ENCODE data around the gene FICD.
A peak's percentile ranks its signal among the peaks of the same experiment; 100 is the strongest.

The FICD gene

GRCh38 chr12:108505129-108505528 is 9.9 kb upstream of the FICD start:
- DNase-seq: no peak

DNA sequence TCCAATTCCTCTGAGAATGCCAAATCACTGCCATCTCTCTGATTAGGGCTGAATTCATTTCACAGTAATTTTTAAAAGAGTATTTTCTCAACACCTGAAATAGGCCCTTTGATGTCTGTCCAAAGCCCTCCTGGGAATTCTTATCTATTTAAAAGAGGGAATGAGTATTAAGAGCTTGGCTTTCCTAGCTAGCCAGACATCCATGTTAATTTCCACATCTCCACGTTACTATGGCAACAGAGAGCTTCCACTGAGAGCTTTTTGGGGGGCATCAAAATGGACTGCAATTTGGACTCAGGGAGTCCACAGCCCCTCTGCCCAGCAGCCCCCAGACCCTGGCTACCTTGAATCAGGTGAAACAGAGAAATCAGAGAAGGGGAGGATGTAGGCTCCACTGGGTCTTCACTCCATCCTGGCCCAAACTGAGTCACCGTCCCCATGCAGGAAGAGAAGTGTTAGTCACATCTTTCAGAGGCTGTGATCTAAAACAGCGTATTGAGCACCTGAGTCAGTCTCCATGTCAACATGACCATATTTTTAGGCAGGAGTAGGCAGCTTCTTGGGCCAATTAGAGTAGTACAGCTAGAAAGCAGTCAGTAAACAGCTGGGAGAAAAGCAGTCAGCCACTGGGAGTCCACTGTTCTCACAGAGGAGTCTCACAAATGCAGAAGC is 7.0 kb upstream of the FICD start:
- DNase-seq: peak; percentile 29

GRCh38 chr12:108509806-108510205 is 5.3 kb upstream of the FICD start:
- no peak for DNase-seq

GRCh38 chr12:108510836-108511235 is 4.2 kb upstream of the FICD start:
- no peak for DNase-seq

DNA sequence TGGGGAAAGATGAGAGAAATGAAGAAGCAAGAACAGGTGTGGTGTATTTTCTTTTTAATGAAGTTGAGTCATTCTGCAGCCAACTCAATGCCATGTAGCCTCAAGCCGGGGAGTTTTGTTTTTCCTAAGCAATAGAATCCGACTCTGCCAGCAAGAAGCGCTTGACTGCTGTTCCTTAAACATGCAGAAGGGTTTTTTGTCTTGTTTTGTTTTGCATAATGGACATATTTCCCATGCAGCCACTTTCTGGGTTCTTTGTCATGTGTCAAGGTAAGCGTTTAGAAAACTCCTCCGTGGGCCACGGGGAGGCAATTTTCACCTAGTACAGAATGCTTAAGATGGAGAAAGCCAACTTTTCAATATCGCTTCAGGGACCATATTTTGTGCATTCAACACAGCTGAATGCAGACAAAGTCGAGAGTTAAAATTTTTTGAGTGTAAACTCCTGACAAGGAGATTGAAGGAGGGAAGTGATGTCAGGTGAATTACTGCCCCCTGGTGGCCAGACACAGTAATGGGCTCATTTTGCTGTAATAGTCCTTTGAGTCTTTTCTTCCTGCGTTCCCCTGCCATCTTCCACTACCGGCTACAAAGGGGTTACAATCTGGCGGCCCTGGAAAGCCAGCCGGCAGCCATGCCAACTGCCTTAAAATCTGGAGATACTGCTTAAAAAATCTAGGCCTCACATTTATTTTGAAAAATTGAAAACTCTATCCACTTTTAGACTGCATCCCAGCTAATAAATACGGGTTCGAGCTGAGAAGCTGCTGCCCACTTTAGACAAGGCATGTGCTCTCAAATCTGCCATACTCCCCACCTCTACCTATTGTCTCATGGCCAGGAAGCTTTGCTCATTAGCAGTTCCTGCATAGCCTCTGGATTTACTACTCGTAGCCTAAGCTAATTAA is 3.2 kb upstream of the FICD start:
- peak; percentile 49 for DNase-seq

DNA sequence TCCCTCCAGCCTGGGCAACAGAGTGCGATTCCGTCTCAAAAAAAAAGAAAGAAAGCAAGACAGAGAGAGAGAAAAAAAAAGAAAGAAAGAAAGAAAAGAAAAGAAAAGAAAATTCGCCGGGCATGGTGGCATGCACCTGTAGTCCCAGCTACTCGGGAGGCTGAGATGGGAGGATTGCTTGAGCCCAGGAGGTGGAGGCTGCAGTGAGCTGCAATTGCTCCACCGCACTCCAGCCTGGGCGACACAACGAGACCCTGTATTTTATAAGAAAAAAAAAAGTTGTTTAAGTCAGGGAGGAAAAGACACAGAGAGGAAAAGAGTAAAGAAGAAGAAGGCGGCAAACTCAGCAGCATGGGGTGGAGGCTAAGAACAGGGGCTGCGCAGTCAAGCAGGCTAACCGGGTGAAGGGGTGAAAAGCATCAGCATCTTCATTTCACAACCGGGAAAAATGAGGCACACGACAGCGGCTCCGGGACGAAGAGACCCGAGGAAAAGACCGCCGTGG is 557 bp upstream of the FICD start:
- no peak for DNase-seq

DNA sequence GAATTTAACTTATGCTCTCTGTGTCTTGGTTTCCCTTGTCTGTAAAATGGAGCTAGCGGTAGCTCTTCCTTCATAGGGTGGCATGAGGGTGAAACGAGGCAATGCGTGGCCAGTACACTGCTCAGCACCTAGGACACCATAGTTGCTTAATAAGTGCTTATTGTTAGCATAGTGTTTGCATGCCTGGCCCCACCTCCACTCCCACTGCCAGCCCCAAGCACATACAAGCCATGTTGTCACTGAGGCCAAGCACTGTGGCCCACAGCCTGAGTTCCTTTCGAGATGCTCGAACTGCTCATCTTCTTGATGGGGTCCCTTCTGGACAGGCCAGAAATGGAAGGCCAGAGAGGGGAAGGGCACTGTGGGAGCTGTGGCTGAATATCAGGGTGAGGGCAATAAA is 839 bp downstream of the FICD start:
- DNase-seq: no peak

GRCh38 chr12:108516511-108517275 is 1.6 kb downstream of the FICD start:
- DNase-seq: peak; percentile 9

- DNase-seq: no peak
Observed at GRCh38 chr12:108517288-108518100, 2.4 kb downstream of the FICD start.

- DNase-seq: no peak
Observed at GRCh38 chr12:108518101-108518715, 3.1 kb downstream of the FICD start.

GRCh38 chr12:108518716-108519496 is 3.8 kb downstream of the FICD start:
- no peak for DNase-seq

DNA sequence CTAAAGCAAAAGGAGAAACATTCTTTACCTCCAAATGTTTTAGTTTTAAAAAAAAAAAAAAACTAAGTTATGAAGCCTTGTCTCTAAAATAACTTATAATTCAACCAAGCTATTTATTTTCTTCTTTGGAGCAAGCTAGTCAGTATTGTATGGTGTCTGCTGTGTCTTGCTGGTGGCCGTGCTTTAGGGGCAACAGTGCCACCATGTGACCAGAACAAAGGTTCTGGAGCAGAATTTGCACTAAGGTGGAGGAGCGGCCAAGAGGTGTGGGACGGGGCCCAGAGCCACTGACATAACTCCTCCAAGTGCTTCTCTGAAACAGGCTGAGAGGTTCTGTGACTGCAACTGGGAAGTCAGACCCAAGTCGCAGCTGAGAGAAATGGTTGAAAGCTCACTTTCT is 4.5 kb downstream of the FICD start:
- DNase-seq: no peak

- DNase-seq: no peak
Observed at GRCh38 chr12:108523365-108523764, 8.3 kb downstream of the FICD start.

DNA sequence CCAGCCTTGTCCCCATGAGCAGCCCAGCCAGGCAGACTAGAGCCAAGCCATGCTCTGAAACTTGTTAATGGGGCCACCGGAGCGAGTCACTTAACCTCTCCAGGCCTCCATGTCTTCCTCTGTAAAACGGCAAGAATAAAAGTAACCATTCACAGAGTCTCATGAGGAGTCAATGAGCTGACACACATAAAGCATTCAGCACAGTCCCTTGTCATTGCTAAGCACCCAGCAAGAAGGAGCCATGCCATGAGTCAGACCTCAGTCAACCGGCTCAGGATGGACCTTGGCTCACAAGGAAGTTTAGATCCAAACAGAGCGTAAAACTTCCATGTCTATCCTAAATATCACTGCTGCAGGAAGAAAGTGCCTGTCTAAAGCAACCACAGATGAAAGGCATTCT is 10.6 kb downstream of the FICD start:
- DNase-seq: peak; percentile 74

GRCh38 chr12:108526482-108527165 is 11.5 kb downstream of the FICD start:
- DNase-seq: no peak

- no peak for DNase-seq
Observed at GRCh38 chr12:108527166-108527496, 12.1 kb downstream of the FICD start.

DNA sequence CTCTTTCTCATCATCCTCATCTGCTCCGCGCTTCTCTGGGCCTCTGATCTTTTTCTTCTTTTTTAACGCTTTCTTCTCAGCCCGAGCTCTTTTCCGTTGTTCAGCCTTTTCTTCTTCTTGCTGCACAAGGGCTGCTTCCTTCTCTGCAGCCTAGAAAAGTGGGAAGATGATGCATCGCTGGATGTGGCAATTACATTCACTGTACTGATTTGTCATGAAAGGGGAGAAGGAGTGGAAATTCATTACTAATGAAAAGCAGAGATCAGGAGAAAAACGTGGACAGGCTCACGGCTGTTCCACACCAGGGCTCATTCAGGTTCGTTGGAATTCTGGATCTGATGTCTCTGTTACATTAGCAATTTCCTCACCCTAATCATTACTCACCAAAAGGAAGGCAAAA is 15.1 kb downstream of the FICD start:
- no peak for DNase-seq

DNA sequence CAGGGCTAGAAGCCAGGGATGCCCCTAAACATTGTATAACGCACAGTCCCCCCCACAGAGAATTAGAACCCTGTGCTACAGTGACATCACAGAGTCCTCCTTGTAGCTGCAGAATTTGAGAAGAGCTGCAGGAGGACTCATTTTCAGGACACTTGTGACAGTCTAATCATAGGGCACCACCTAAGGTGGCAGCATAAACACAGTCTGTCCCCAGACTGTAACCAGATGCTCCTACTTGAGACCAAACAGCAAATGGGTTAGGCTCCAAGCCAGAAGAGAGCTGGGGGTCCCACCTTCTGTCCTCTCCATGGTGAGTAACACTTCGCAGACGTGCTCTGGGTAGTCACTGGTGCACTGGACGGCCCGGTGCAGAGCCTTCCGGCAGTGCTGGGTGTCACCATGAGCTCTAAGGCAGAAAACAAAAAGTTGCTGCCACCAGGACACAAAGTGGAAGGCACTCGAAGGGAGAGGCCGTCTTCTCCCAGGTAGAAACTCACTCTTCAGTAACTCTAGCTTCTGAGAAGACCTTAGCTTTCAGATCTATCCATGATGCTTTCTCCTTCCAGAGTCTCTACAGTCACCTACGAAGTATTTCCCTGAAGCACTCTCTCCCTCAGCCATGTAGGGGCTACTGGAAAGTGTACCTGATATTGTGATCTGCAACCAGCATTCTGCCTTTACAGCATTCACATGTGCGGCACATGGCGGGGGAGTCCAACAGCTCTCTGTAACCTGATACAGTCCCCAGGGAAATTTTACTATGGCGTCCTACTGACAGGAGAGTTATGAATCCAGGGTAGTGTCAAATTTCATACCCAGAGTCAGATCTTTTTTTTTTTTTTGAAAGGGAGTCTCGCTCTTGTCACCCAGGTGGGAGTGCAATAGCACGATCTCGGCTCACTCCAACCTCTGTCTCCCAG is 17.1 kb downstream of the FICD start:
- DNase-seq: no peak

DNA sequence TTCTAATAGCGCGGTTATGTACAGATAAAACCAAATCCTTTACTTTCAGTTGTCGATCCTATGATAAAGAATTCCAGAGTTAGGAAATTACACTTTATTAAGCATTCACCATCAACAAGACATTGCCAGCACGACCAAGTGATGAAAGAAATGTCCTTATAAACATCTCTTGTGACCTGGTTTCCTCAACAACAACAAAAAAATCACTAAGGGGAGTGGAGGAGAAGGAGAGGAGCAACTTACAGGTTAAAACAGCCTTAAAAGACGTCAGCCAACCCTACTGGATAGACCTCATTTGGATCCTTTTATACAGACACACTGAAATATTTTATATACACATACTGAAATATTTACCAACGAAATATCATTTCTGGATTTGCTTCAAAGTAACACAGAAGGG is 23.1 kb downstream of the FICD start:
- no peak for DNase-seq
